ENCODE results near the gene NIPSNAP3A.

DNA sequence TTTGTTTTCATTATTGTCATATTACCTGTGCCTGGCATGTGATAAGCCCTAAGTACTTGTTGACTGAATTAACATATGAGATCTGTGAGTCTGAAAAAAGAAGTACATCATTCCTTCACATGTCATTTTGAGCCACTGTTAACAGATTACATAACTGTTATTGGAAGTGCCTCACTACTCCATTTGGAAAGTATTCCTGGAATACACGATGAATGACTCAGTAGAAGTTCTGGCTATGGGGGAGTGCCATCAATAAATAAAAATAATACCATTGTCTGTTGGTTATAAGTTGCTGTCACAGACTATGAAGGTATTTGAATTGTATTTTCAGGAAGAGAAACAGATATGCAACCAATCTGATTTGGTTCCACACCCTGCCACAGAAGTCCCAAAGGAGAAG, 29.3 kb downstream of the NIPSNAP3A start:
- no peak for TF ChIP-seq POLR2A (IDR thresholded peaks at IDR 0.05)
- TF ChIP-seq, protein P1, sequence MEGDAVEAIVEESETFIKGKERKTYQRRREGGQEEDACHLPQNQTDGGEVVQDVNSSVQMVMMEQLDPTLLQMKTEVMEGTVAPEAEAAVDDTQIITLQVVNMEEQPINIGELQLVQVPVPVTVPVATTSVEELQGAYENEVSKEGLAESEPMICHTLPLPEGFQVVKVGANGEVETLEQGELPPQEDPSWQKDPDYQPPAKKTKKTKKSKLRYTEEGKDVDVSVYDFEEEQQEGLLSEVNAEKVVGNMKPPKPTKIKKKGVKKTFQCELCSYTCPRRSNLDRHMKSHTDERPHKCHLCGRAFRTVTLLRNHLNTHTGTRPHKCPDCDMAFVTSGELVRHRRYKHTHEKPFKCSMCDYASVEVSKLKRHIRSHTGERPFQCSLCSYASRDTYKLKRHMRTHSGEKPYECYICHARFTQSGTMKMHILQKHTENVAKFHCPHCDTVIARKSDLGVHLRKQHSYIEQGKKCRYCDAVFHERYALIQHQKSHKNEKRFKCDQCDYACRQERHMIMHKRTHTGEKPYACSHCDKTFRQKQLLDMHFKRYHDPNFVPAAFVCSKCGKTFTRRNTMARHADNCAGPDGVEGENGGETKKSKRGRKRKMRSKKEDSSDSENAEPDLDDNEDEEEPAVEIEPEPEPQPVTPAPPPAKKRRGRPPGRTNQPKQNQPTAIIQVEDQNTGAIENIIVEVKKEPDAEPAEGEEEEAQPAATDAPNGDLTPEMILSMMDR (IDR thresholded peaks at IDR 0.05) = no peak

All from Peyer's patch (tissue), 4 donors.